ENCODE results near the gene KCNG4.

KCNG4 gene

DNA sequence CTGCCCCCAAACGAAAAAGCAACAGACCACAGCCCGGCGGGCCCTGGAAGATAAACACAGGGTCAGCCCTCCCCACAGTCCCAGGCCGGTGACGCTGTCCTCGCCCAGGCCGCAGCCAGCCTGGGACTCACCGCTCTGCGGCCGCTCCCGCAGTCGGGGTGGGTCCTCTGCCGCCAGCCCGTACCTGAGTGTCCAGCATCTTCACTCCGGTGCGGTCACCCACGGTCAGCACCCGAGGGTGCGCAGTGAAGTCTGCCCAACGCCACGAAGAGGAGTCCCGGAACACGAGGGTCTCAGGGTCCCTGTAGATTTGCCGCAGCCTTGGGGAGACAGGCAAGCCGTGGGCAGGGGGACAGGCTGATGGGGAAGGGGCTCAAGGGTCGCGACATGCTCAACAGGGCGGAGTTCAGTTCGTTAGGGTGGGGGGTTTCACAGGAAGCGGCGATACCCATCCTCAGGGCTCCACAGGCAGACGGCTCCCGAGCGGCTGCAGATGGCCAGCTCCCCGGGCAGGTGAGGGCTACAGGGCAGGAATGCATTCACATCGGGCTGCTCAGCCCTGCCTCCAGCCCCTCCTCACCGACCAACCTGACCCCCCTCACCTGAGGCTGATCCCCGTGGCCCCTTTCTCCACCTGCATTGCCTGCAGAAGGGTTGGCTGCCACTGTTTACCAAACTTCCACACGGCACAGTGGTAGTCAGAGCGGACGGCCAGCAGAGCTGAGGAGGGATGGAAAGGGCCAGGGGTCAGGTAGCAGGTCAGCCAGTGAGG, 58.5 kb downstream of the KCNG4 start:
- no peak for DNase-seq

DNA sequence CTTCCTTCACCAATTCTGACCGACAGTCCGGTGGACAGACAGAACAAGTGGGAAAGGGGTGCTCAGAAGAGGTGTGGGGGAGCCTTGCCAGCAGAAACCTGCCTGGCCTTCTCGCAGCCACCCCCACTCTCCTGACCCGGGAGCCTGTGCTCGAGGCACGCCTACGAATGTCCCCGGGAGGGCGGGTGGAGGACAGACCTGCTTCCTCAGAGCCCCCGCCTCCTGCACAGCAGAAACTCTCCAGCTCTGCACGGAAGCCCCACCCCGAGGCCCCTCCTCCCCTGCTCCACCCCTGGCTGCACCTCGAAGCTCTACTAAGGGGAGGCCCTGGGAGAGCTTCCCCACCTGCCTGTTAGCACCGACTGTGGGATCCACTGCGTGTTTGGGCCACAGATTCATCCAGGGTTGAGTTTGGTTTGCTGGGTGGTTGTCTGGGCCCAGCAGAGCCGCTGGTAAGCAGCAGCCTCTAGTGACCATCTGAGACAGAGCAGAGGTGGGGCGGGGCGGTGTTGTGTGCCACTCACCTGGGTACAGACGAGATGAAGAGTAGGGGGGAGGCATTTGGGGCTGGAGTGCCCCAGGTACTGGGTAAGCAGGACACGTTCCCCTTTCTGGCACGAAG, 59.2 kb downstream of the KCNG4 start:
- no peak for DNase-seq

DNA sequence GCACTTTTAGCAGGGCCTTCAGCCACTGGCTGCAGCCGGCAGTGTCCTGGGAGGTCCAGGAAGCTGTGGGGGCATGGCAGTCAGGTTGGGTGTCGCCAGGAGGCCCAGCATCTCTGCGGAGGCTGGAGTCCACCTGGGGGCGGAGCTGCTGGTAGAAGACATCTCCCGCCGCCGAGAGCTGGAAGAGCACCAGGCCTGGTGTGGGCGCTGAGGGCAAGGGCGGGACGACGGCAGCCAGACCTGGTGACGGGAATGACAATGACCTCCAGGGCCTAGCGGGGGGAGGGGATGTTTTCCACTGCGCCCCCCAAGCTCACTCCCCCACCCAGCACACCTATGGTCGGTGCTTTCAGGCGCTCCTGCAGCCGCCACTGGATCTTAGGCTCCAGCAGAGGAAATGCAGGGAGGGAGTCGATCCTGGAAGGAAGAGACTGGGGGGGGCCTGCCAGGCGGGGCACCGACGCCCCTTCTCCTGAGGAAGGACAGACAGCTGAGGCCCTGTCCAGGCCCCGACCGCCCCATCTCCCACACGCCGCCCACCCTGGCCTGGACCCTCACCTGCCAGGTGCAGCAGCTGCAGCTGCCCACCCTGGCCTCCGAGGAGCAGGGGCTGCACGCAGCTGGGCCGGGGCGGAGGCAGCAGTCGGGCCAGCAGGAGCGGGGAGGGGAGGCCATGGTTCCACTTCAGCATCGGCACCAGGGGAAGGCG, 60.0 kb downstream of the KCNG4 start:
- no peak for DNase-seq

GRCh38 chr16:84178892-84179611, 60.8 kb downstream of the KCNG4 start:
- DNase-seq: no peak

GRCh38 chr16:84178146-84178765, 61.6 kb downstream of the KCNG4 start:
- DNase-seq: no peak

DNA sequence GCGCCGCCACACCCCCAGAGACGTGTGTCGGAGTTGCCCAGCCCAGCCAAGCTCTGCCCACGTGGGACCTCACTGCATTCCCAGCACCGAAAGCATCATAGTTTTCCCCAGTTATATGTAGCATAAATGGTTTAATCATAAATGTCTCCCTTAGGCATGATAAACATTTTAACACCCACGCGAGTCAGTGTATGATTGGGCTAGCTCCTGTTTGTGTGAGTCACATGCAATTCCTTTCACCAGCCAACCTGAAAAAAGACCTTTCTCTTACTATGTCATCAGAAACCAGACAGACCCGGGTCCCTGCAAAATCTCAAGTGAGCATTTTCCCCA, 62.1 kb downstream of the KCNG4 start:
- DNase-seq: peak; percentile 72

GRCh38 chr16:84176192-84177053, 63.4 kb downstream of the KCNG4 start:
- DNase-seq: no peak

DNA sequence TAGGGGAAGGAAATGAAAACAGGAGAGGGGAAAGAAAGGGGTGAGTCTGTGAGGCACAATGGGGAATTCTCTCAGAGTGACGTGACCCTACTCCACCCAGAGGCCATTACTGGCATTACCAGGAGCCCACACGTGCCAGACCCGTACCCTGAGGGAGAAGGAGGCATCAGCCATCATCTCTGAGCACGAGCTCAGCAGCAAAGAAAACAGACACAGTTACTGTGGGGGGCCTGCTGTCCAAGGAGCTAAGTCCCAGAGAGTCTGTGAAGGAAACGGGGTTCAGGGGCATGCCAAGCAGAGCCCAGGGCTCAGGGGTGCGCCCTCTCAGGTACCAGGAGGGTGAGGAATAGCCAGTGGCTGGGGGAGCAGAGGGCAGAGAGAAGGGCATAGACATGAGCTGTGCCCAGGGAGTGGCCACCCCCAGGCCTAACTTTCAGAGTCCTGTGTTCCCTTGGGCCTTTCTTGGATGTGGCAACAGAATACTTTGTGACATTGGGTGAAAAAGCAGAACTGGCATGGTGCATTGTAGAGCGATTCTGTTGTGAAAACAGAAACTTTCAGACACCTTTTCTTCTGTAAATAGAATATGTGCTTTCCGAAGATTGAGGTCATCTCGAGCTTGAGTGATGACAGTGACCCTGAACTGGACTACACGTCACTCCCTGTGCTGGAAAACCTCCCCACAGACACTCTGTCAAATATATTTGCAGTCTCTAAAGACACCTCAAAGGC, 64.3 kb downstream of the KCNG4 start:
- DNase-seq: peak; percentile 35

DNA sequence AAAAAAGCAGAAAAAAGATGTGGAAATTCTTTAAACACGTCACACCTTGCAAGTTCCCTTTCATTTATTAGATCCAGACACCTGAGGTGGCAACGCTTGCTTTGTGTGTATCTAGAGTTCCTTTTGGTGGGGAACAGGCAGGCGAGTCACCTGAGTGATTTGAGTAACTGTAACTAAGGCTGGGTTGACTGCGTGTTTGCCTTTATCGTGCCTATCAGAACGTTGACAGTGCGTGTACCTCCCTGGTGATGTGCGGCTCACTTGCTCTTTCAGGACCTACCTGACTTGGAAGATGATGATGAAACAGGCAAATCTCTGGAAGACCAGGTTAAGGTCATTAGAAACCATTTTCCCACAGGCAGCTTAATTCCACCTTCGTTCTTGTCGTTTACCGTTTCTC, 65.4 kb downstream of the KCNG4 start:
- no peak for DNase-seq

GRCh38 chr16:84169765-84170310, 70.0 kb downstream of the KCNG4 start:
- DNase-seq: no peak
